MM.1S (cell line): ENCODE data around the gene ABCC1.

Experiments
- DNase-seq: peaks from one replicate; pipeline ENCODE4 v3.0.0-alpha.2; 2015
- H2AFZ ChIP-seq: fragments of 300-600 bp; sonication (generic); 2 replicates; pipeline ENCODE4 v1.6.0; 2016; ENCODE audit warnings: antibody characterized with exemption, low read length
- H3F3A ChIP-seq: fragments of 300-600 bp; sonication (generic); 2 replicates; pipeline ENCODE4 v1.6.1; 2016; ENCODE audit warnings: mild to moderate bottlenecking, antibody characterized with exemption, low read length, moderate library complexity, mixed read lengths; ENCODE audit not compliant: insufficient read depth
- H3K27ac ChIP-seq: fragments of 300-600 bp; sonication (generic); 2 replicates; pipeline ENCODE4 v1.5.1; 2016; ENCODE audit warnings: mild to moderate bottlenecking, low read length
- H3K27me3 ChIP-seq: fragments of 300-600 bp; sonication (generic); replicated peaks from 2 replicates; pipeline ENCODE4 v1.6.0; 2016; ENCODE audit warnings: low read length; ENCODE audit not compliant: insufficient read depth
- H3K36me3 ChIP-seq: fragments of 300-600 bp; sonication (generic); replicated peaks from 2 replicates; pipeline ENCODE4 v1.6.1; 2016; ENCODE audit warnings: mild to moderate bottlenecking, low read length, mixed read lengths; ENCODE audit not compliant: insufficient read depth
- H3K4me1 ChIP-seq: fragments of 300-600 bp; sonication (generic); 2 replicates; pipeline ENCODE4 v1.6.1; 2016; ENCODE audit warnings: low read length, mixed read lengths
- H3K4me2 ChIP-seq: fragments of 300-600 bp; sonication (generic); 2 replicates; pipeline ENCODE4 v1.6.0; 2016; ENCODE audit warnings: low read depth, low read length
- H3K4me3 ChIP-seq: fragments of 300-600 bp; sonication (generic); 2 replicates; pipeline ENCODE4 v1.5.1; 2016; ENCODE audit warnings: low read length, mixed read lengths
- H3K79me2 ChIP-seq: fragments of 300-600 bp; sonication (generic); 2 replicates; pipeline ENCODE4 v1.6.1; 2016; ENCODE audit warnings: mixed run types, low read length, mixed read lengths
- H3K9ac ChIP-seq: fragments of 300-600 bp; sonication (generic); 2 replicates; pipeline ENCODE4 v1.6.1; 2016; ENCODE audit warnings: low read length, mixed read lengths
- H3K9me2 ChIP-seq: fragments of 300-600 bp; sonication (generic); replicated peaks from 2 replicates; pipeline ENCODE4 v1.6.1; 2016; ENCODE audit warnings: mild to moderate bottlenecking, low read length, mixed read lengths; ENCODE audit not compliant: insufficient read depth
- H3K9me3 ChIP-seq: fragments of 300-600 bp; sonication (generic); replicated peaks from 2 replicates; pipeline ENCODE4 v1.6.1; 2016; ENCODE audit warnings: mild to moderate bottlenecking, low read length, mixed read lengths; ENCODE audit not compliant: insufficient read depth
- H4K20me1 ChIP-seq: fragments of 300-600 bp; sonication (generic); 2 replicates; pipeline ENCODE4 v1.6.1; 2016; ENCODE audit warnings: mild to moderate bottlenecking, low read length, moderate library complexity, mixed read lengths; ENCODE audit not compliant: insufficient read depth
- CTCF ChIP-seq: fragments of 300-600 bp; sonication (generic); IDR thresholded peaks from 2 replicates; pipeline ENCODE4 v1.5.1; 2016; ENCODE audit warnings: antibody characterized with exemption, low read length, mixed read lengths
- EZH2 ChIP-seq: fragments of 300-600 bp; sonication (generic); optimal IDR thresholded peaks from 2 replicates; pipeline ENCODE3; 2017; ENCODE audit warnings: low read depth, mild to moderate bottlenecking, antibody characterized with exemption, low read length, mixed read lengths
- EZH2phosphoT487 ChIP-seq: fragments of 300-600 bp; sonication (generic); IDR thresholded peaks from 2 replicates; pipeline ENCODE4 v1.6.1; 2018; ENCODE audit warnings: antibody characterized with exemption, low read length

The ABCC1 gene

GRCh38 chr16:16064874-16065384 lies 115.5 kb downstream of the ABCC1 start:
- no peak overlapping the region for H2AFZ ChIP-seq
- TF ChIP-seq CTCF (no peak), EZH2phosphoT487 (no peak), EZH2 (no peak)
- H3K4me1 ChIP-seq = no peaks in the 10 kb centered on the region
- no peaks in the 10 kb centered on the region for H3F3A ChIP-seq
- no peaks in the 10 kb centered on the region for H4K20me1 ChIP-seq
- no peak overlapping the region for H3K4me2 ChIP-seq
- H3K9me3 ChIP-seq = no peaks in the 10 kb centered on the region
- no peaks in the 10 kb centered on the region for H3K27me3 ChIP-seq
- no peak overlapping the region for H3K9ac ChIP-seq
- H3K79me2 ChIP-seq = no peaks in the 10 kb centered on the region
- H3K4me3 ChIP-seq = no peak overlapping the region
- H3K36me3 ChIP-seq = no peaks in the 10 kb centered on the region
- no peak for DNase-seq
- H3K27ac ChIP-seq = no peak overlapping the region
- H3K9me2 ChIP-seq = no peaks in the 10 kb centered on the region

- H3K27me3 ChIP-seq = no peaks in the 10 kb centered on the region
- no peaks in the 10 kb centered on the region for H3F3A ChIP-seq
- no peaks in the 10 kb centered on the region for H3K79me2 ChIP-seq
- no peak overlapping the region for H3K27ac ChIP-seq
- H3K36me3 ChIP-seq = no peaks in the 10 kb centered on the region
- no peak for DNase-seq
- no peak overlapping the region for H3K4me2 ChIP-seq
- no peak overlapping the region for H3K4me3 ChIP-seq
- TF ChIP-seq EZH2phosphoT487 = no peak
- TF ChIP-seq CTCF = no peak
- no peak for TF ChIP-seq EZH2
- H3K9ac ChIP-seq = no peak overlapping the region
- H3K9me2 ChIP-seq = no peaks in the 10 kb centered on the region
- no peaks in the 10 kb centered on the region for H3K4me1 ChIP-seq
- H3K9me3 ChIP-seq = no peaks in the 10 kb centered on the region
- H4K20me1 ChIP-seq = no peaks in the 10 kb centered on the region
- H2AFZ ChIP-seq = no peak overlapping the region
These were observed 117.7 kb downstream of the ABCC1 start for GRCh38 chr16:16067127-16067526.

- Histone ChIP-seq H3K4me2 (no peak overlapping the region), H3K9me2 (no peaks in the 10 kb centered on the region), H4K20me1 (no peaks in the 10 kb centered on the region), H3K9me3 (no peaks in the 10 kb centered on the region), H3K9ac (no peak overlapping the region), H3F3A (no peaks in the 10 kb centered on the region), H3K36me3 (no peaks in the 10 kb centered on the region), H2AFZ (no peak overlapping the region), H3K27me3 (no peaks in the 10 kb centered on the region), H3K4me3 (no peak overlapping the region), H3K79me2 (no peaks in the 10 kb centered on the region), H3K4me1 (no peaks in the 10 kb centered on the region), H3K27ac (no peak overlapping the region)
- DNase-seq = no peak
- TF ChIP-seq EZH2phosphoT487 (no peak), CTCF (no peak), EZH2 (no peak)
These were observed 122.3 kb downstream of the ABCC1 start for GRCh38 chr16:16071631-16072244.
